Tibial nerve (tissue), 4 donors: ENCODE data around the gene COL1A1. TPM values are rescaled to one million over a fixed set of nuclear protein-coding genes. Genes with fewer than 3 reads are reported as not detected.

Experiments
- DNase-seq, 2 donors: peaks; one replicate each; pipeline ENCODE4 v3.0.0-alpha.2; 2019; ENCODE audit warnings: low spot score in 2 of 2
- H3K27ac ChIP-seq, 4 donors: fragments of 200-600 bp; sonication (generic) in 3 of 4; one replicate each; pipeline ENCODE4 v1.5.1; 2017 to 2019; ENCODE audit warnings: mild to moderate bottlenecking in 1 of 4
- H3K27me3 ChIP-seq, 2 donors: fragments of 200-600 bp; sonication (generic) in 1 of 2; one replicate each; pipeline versions ENCODE4 v1.5.1 to v1.6.0; 2017 to 2019
- H3K36me3 ChIP-seq, 3 donors: fragments of 200-600 bp; sonication (generic); one replicate each; pipeline ENCODE4 v1.5.1; 2018 to 2019
- H3K4me1 ChIP-seq, 4 donors: fragments of 200-600 bp; sonication (generic) in 3 of 4; one replicate each; pipeline ENCODE4 v1.5.1; 2017 to 2019
- H3K4me3 ChIP-seq, 4 donors: fragments of 200-600 bp; sonication (generic) in 3 of 4; one replicate each; pipeline ENCODE4 v1.5.1; 2017 to 2019; ENCODE audit warnings: mild to moderate bottlenecking in 1 of 4, moderate library complexity in 1 of 4
- H3K9me3 ChIP-seq, 4 donors: fragments of 200-600 bp; sonication (generic) in 3 of 4; one replicate each; pipeline ENCODE4 v1.5.1; 2017 to 2019
- CTCF ChIP-seq, 5 experiments: fragments of 200-600 bp in 3 of 5; fragments of 450-650 bp in 2 of 5; sonication (generic) in 3 of 5; IDR thresholded peaks; one replicate each; pipeline ENCODE4 v1.5.1; 2016 to 2019; ENCODE audit warnings: antibody characterized with exemption in 5 of 5, mild to moderate bottlenecking in 3 of 5, moderate library complexity in 2 of 5
- EP300 ChIP-seq, 2 donors: sonication (generic); formaldehyde crosslinking; IDR thresholded peaks; one replicate each; pipeline ENCODE4 v1.6.1; 2017; ENCODE audit warnings: antibody characterized with exemption in 2 of 2, mild to moderate bottlenecking in 1 of 2
- POLR2A ChIP-seq, 2 donors: fragments of 450-650 bp; IDR thresholded peaks; one replicate each; pipeline ENCODE4 v1.6.1; 2017; ENCODE audit warnings: antibody characterized with exemption in 2 of 2, mild to moderate bottlenecking in 2 of 2, moderate library complexity in 2 of 2
- WGBS, 2 donors: methylation state at CpG; one replicate each; pipeline ENCODE4 v1.1.5; 2018; 5-methylcytosine and 5-hydroxymethylcytosine counted together
- total RNA-seq, 4 donors: library from RNA; depleted of rRNA; stranded (reverse); fragments of >200 nt; gene quantifications; one replicate each; pipeline ENCODE4 v1.1.0, GENCODE V29; 2016

Gene COL1A1
- total RNA-seq, 4 donors from 2014 or later, result 31.5 to 185 (median 73.0) TPM

- peak overlapping the region; percentile 81 to 94 (median 90) for H3K27ac ChIP-seq
- TF ChIP-seq POLR2A (IDR thresholded peaks at IDR 0.05), result no peak
- no peak for TF ChIP-seq EP300 (IDR thresholded peaks at IDR 0.05)
- no peak for TF ChIP-seq CTCF (IDR thresholded peaks at IDR 0.05)
- peaks cover 0 to 66% (median 21%) of the 10 kb centered on the region in 4 donors for H3K4me1 ChIP-seq
- no peaks in the 10 kb centered on the region for H3K36me3 ChIP-seq
- H3K27me3 ChIP-seq, result no peaks in the 10 kb centered on the region
- peak overlapping the region in 1 of 4 donors; percentile 72 for H3K4me3 ChIP-seq
- no peaks in the 10 kb centered on the region for H3K9me3 ChIP-seq
- DNase-seq, result no peak
- 64 to 75% methylated on average over 7 of the region's 7 CpGs for WGBS, 2 donors
Observed at GRCh38 chr17:50152736-50153135, 48.7 kb downstream of the COL1A1 start.

- 1 to 4% methylated on average over 12 of the region's 12 CpGs for WGBS, 2 donors
- H3K27ac ChIP-seq, result peak overlapping the region; percentile 81 to 94 (median 90)
- H3K27me3 ChIP-seq, result no peaks in the 10 kb centered on the region
- H3K36me3 ChIP-seq, result no peaks in the 10 kb centered on the region
- H3K9me3 ChIP-seq, result no peaks in the 10 kb centered on the region
- peaks cover 0 to 73% (median 25%) of the 10 kb centered on the region in 4 donors for H3K4me1 ChIP-seq
- H3K4me3 ChIP-seq, result peak overlapping the region; percentile 72 to 96 (median 93)
- TF ChIP-seq CTCF (IDR thresholded peaks at IDR 0.05), result peak in 1 of 5 experiments; percentile 45
- peak in 1 of 2 donors; percentile 15 for TF ChIP-seq POLR2A (IDR thresholded peaks at IDR 0.05)
- TF ChIP-seq EP300 (IDR thresholded peaks at IDR 0.05), result peak in 1 of 2 donors; percentile 73
- DNase-seq, result peak; percentile 58 to 85
Observed at GRCh38 chr17:50151937-50152547, 49.4 kb downstream of the COL1A1 start.

GRCh38 chr17:50151041-50151936, 50.1 kb downstream of the COL1A1 start:
- DNase-seq, result peak; percentile 74 to 82
- no peaks in the 10 kb centered on the region for H3K9me3 ChIP-seq
- peaks cover 0 to 81% (median 33%) of the 10 kb centered on the region in 4 donors for H3K4me1 ChIP-seq
- TF ChIP-seq POLR2A (IDR thresholded peaks at IDR 0.05), result peak; percentile 39 to 56
- TF ChIP-seq EP300 (IDR thresholded peaks at IDR 0.05), result peak in 1 of 2 donors; percentile 76
- TF ChIP-seq CTCF (IDR thresholded peaks at IDR 0.05), result peak; percentile 66 to 81 (median 73)
- peak overlapping the region; percentile 81 to 94 (median 90) for H3K27ac ChIP-seq
- no peaks in the 10 kb centered on the region for H3K36me3 ChIP-seq
- H3K27me3 ChIP-seq, result no peaks in the 10 kb centered on the region
- H3K4me3 ChIP-seq, result peak overlapping the region; percentile 72 to 96 (median 93)
- 0% methylated on average over 30 to 39 of the region's 40 CpGs for WGBS, 2 donors

GRCh38 chr17:50150354-50151040, 50.9 kb downstream of the COL1A1 start, which contains the start of gene PPP1R9B:
Gene PPP1R9B, minus strand, starts transcription at chr17:50150677. Its CDS starts 164 bp downstream, at chr17:50150513.
- no peak for TF ChIP-seq CTCF (IDR thresholded peaks at IDR 0.05)
- no peak for TF ChIP-seq EP300 (IDR thresholded peaks at IDR 0.05)
- TF ChIP-seq POLR2A (IDR thresholded peaks at IDR 0.05), result no peak
- Histone ChIP-seq H3K4me1 (peaks cover 0 to 83% (median 38%) of the 10 kb centered on the region in 4 donors), H3K4me3 (peak within 1 kb of the TSS; percentile 72 to 96 (median 93)), H3K9me3 (no peaks in the 10 kb centered on the region), H3K27ac (peak within 1 kb of the TSS; percentile 81 to 94 (median 90)), H3K27me3 (no peaks in the 10 kb centered on the region), H3K36me3 (no peaks in the 10 kb centered on the region)
- DNase-seq, result no peak
- WGBS, 2 donors, result 0% methylated on average over 30 to 63 of the region's 69 CpGs
